ENCODE measurements around the gene RICTOR.

RICTOR gene

GRCh38 chr5:39100301-39100850 is 26.2 kb upstream of the RICTOR start:
- DNase-seq (ENCODE audit: low read depth), result no peak

- no peak for DNase-seq (ENCODE audit: low read depth)
These were observed 25.6 kb upstream of the RICTOR start for GRCh38 chr5:39099831-39100230.

- DNase-seq (ENCODE audit: low read depth), result no peak
These were observed 19.2 kb upstream of the RICTOR start for GRCh38 chr5:39093352-39093751.

GRCh38 chr5:39092581-39093351 is 18.6 kb upstream of the RICTOR start:
- DNase-seq (ENCODE audit: low read depth), result no peak

GRCh38 chr5:39091940-39092580 is 17.9 kb upstream of the RICTOR start:
- DNase-seq (ENCODE audit: low read depth), result no peak

GRCh38 chr5:39083968-39084367 is 9.8 kb upstream of the RICTOR start:
- no peak for DNase-seq (ENCODE audit: low read depth)

GRCh38 chr5:39082995-39083394 is 8.8 kb upstream of the RICTOR start:
- no peak for DNase-seq (ENCODE audit: low read depth)

- DNase-seq (ENCODE audit: low read depth), result no peak
These were observed 6.5 kb upstream of the RICTOR start for GRCh38 chr5:39080597-39081204.

GRCh38 chr5:39080168-39080567 is 6.0 kb upstream of the RICTOR start:
- no peak for DNase-seq (ENCODE audit: low read depth)

- DNase-seq (ENCODE audit: low read depth), result no peak
These were observed 4.9 kb upstream of the RICTOR start for GRCh38 chr5:39079147-39079546.

- DNase-seq (ENCODE audit: low read depth), result no peak
These were observed 2.8 kb upstream of the RICTOR start for GRCh38 chr5:39076757-39077728.

- DNase-seq (ENCODE audit: low read depth), result no peak
These were observed 2.0 kb upstream of the RICTOR start for GRCh38 chr5:39076101-39076756.

GRCh38 chr5:39073767-39074016 is 507 bp downstream of the RICTOR start:
- DNase-seq (ENCODE audit: low read depth), result no peak

- no peak for DNase-seq (ENCODE audit: low read depth)
These were observed 1.1 kb downstream of the RICTOR start for GRCh38 chr5:39072925-39073766.

GRCh38 chr5:39068099-39068498 is 6.1 kb downstream of the RICTOR start:
- no peak for DNase-seq (ENCODE audit: low read depth)

GRCh38 chr5:39064450-39064849 is 9.7 kb downstream of the RICTOR start:
- no peak for DNase-seq (ENCODE audit: low read depth)

- no peak for DNase-seq (ENCODE audit: low read depth)
These were observed 11.2 kb downstream of the RICTOR start for GRCh38 chr5:39063037-39063436.

- DNase-seq (ENCODE audit: low read depth), result no peak
These were observed 11.7 kb downstream of the RICTOR start for GRCh38 chr5:39062530-39062929.

- DNase-seq (ENCODE audit: low read depth), result no peak
These were observed 12.1 kb downstream of the RICTOR start for GRCh38 chr5:39062104-39062503.

- DNase-seq (ENCODE audit: low read depth), result no peak
These were observed 15.1 kb downstream of the RICTOR start for GRCh38 chr5:39059064-39059463.
